GM12891 (cell line): ENCODE measurements around the gene TTL.

Experiments
- POLR2A ChIP-seq: IDR thresholded peaks from 2 replicates; pipeline ENCODE4 v1.6.1; 2011; ENCODE audit warnings: low read depth, low read length, control low read depth
- SPI1 ChIP-seq: IDR thresholded peaks from 2 replicates; pipeline ENCODE4 v1.6.1; 2011; ENCODE audit warnings: low read depth, low read length, control low read depth
- TAF1 ChIP-seq: IDR thresholded peaks from 2 replicates; pipeline ENCODE4 v1.6.1; 2011; ENCODE audit warnings: low read depth, low read length, control low read depth

GRCh38 chr2:112588611-112589045 lies 106.7 kb downstream of the TTL start:
- no peak for TF ChIP-seq TAF1
- TF ChIP-seq SPI1, result no peak
- TF ChIP-seq POLR2A, result no peak
